DOHH2 (cell line): Measurements from ENCODE around the gene CASR.

ENCODE experiments used
- H3F3A ChIP-seq: fragments of 200-600 bp; sonication (generic), shearing (Covaris generic); 2 replicates; pipeline ENCODE4 v1.6.0; 2016; ENCODE audit warnings: antibody characterized with exemption, mild to moderate bottlenecking; ENCODE audit not compliant: control insufficient read depth, insufficient read depth
- H3K27ac ChIP-seq: fragments of 200-600 bp; sonication (generic); 2 replicates; pipeline ENCODE4 v1.5.1; 2014; ENCODE audit warnings: low read depth, mild to moderate bottlenecking, low read length, moderate library complexity
- H3K27me3 ChIP-seq: fragments of 200-600 bp; sonication (generic); 2 replicates; pipeline ENCODE4 v1.6.1; 2014; ENCODE audit warnings: mild to moderate bottlenecking, low read length, mixed read lengths; ENCODE audit not compliant: control insufficient read depth
- H3K36me3 ChIP-seq: fragments of 200-600 bp; sonication (generic); 2 replicates; pipeline ENCODE4 v1.6.1; 2014; ENCODE audit warnings: mild to moderate bottlenecking, low read length, moderate library complexity, mixed read lengths; ENCODE audit not compliant: control insufficient read depth
- H3K4me1 ChIP-seq: fragments of 200-600 bp; sonication (generic); 2 replicates; pipeline ENCODE4 v1.6.1; 2014; ENCODE audit warnings: mild to moderate bottlenecking, low read length, mixed read lengths; ENCODE audit not compliant: control insufficient read depth
- H3K4me2 ChIP-seq: fragments of 200-600 bp; sonication (generic); 2 replicates; pipeline ENCODE4 v1.6.0; 2014; ENCODE audit warnings: mild to moderate bottlenecking, low read length, moderate library complexity
- H3K4me3 ChIP-seq: fragments of 200-600 bp; sonication (generic); 2 replicates; pipeline ENCODE4 v1.5.1; 2014; ENCODE audit warnings: mild to moderate bottlenecking, low read length, mixed read lengths
- H3K79me2 ChIP-seq: fragments of 200-600 bp; sonication (generic); 2 replicates; pipeline ENCODE4 v1.6.1; 2014; ENCODE audit warnings: mild to moderate bottlenecking, low read length, mixed read lengths; ENCODE audit not compliant: control insufficient read depth
- H3K9me2 ChIP-seq: fragments of 200-600 bp; sonication (generic); replicated peaks from 2 replicates; pipeline ENCODE4 v1.6.1; 2014; ENCODE audit warnings: mild to moderate bottlenecking, low read length, mixed read lengths; ENCODE audit not compliant: control insufficient read depth
- H3K9me3 ChIP-seq: fragments of 200-600 bp; sonication (generic); 2 replicates; pipeline ENCODE4 v1.6.1; 2014; ENCODE audit warnings: antibody characterized with exemption, low read length, mixed read lengths; ENCODE audit not compliant: control insufficient read depth, insufficient read depth
- H4K20me1 ChIP-seq: fragments of 200-600 bp; sonication (generic); 2 replicates; pipeline ENCODE4 v1.6.0; 2014; ENCODE audit warnings: low read depth, mild to moderate bottlenecking, antibody characterized with exemption, low read length, moderate library complexity; ENCODE audit not compliant: control insufficient read depth, insufficient read depth
- CTCF ChIP-seq: fragments of 200-600 bp; sonication (generic); IDR thresholded peaks from one replicate; pipeline ENCODE4 v1.5.1; 2014; ENCODE audit warnings: antibody characterized with exemption, mild to moderate bottlenecking, low read depth, low read length; ENCODE audit not compliant: poor library complexity, severe bottlenecking
- EZH2phosphoT487 ChIP-seq: fragments of 200-600 bp; sonication (generic); IDR thresholded peaks from 2 replicates; pipeline ENCODE4 v1.6.1; 2017; ENCODE audit warnings: borderline replicate concordance, mild to moderate bottlenecking, antibody characterized with exemption, low read length, moderate library complexity, mixed read lengths

CASR gene

GRCh38 chr3:122269045-122269444, 85.6 kb downstream of the CASR start:
- Histone ChIP-seq H3F3A (no peaks in the 10 kb centered on the region), H3K4me1 (0 out of 2 replicates have a peak, but pooled peaks cover 3% of the 10 kb centered on the region), H3K9me3 (no peaks in the 10 kb centered on the region), H3K79me2 (no peaks in the 10 kb centered on the region), H4K20me1 (no peaks in the 10 kb centered on the region), H3K4me3 (no peak overlapping the region), H3K36me3 (no peaks in the 10 kb centered on the region), H3K27me3 (peaks cover 2% of the 10 kb centered on the region; the same call in 1 of the 2 replicates), H3K9me2 (no peaks in the 10 kb centered on the region), H3K27ac (no peak overlapping the region), H3K4me2 (no peak overlapping the region)
- TF ChIP-seq EZH2phosphoT487: no peak
- TF ChIP-seq CTCF: no peak

DNA sequence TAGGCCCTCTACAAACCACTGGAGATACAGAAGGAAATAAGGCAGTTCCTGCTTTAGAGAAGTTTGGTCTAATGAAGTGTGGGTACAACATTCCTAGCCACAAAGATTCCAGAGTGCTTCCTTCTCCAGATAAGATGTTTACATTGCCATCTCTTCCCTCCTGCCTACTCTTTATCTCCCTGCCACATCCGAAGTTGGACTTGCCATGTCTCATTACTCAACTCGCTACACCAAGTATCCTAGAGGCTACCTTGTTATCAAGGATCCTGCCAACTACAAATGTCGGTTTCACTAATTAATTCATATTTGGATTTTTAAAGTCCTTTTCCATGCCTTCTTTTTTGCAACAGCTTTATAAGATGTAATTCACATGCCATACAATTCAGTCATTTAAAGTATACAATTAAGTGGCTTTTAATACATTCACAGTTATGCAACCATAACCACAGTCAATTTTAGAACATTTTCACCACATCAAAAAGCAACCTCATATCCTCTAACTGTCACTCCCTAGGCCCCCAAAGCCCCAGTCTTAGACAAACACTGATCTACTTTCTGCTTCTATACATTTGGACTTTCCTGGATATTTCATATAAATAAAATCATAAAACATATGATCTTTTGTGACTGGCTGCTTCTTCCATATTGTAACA, 87.9 kb downstream of the CASR start:
- Histone ChIP-seq H3K79me2 (no peaks in the 10 kb centered on the region), H4K20me1 (no peaks in the 10 kb centered on the region), H3K9me3 (no peaks in the 10 kb centered on the region), H3K4me3 (no peak overlapping the region), H3K4me1 (0 out of 2 replicates have a peak, but pooled peaks cover 3% of the 10 kb centered on the region), H3F3A (no peaks in the 10 kb centered on the region), H3K27ac (no peak overlapping the region), H3K27me3 (no peaks in the 10 kb centered on the region; the same call in 1 of the 2 replicates), H3K9me2 (no peaks in the 10 kb centered on the region), H3K36me3 (no peaks in the 10 kb centered on the region), H3K4me2 (no peak overlapping the region)
- TF ChIP-seq CTCF: no peak
- TF ChIP-seq EZH2phosphoT487: no peak

DNA sequence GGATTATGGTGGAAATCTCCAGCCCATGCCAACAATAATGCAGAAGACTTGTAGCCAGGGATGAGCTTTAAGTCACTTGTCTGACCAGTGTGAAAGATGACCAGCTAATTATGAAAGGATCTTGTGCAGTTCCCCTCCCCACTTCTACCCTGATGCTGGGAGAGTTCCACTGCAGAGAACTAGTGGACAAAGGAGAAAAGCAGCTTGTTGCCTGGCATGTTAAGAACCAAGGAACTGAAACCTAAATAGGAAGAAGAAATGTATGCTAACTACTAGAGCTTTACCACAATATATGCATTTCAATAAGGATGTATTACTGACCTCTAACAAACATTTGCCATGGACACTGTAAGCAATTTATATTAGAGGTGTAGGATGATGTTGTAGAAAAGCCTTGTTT, 89.4 kb downstream of the CASR start:
- Histone ChIP-seq H3K4me3 (no peak overlapping the region), H3K4me1 (0 out of 2 replicates have a peak, but pooled peaks cover 3% of the 10 kb centered on the region), H3F3A (no peaks in the 10 kb centered on the region), H3K4me2 (no peak overlapping the region), H3K27ac (no peak overlapping the region), H3K27me3 (no peaks in the 10 kb centered on the region; the same call in 1 of the 2 replicates), H4K20me1 (no peaks in the 10 kb centered on the region), H3K9me2 (no peaks in the 10 kb centered on the region), H3K36me3 (no peaks in the 10 kb centered on the region), H3K79me2 (no peaks in the 10 kb centered on the region), H3K9me3 (no peaks in the 10 kb centered on the region)
- no peak for TF ChIP-seq EZH2phosphoT487
- no peak for TF ChIP-seq CTCF
